H9 (cell line): ENCODE measurements around the gene NOL7. TPM values are rescaled to one million over a fixed set of nuclear protein-coding genes. Genes with fewer than 3 reads are reported as not detected.

Experiments
- DNase-seq: peaks from one replicate; pipeline ENCODE4 v3.0.0-alpha.2; 2017
- H2AFZ ChIP-seq: one replicate; pipeline ENCODE4 v1.6.1; 2013; ENCODE audit warnings: mild to moderate bottlenecking, low read length, control low read depth, moderate library complexity
- H2AK5ac ChIP-seq: 2 replicates; pipeline ENCODE4 v1.6.1; 2013; ENCODE audit warnings: low read length, control low read depth, mixed read lengths; ENCODE audit not compliant: insufficient read length
- H2BK120ac ChIP-seq: one replicate; pipeline ENCODE4 v1.6.1; 2013; ENCODE audit warnings: low read depth, mild to moderate bottlenecking, low read length, control low read depth, inconsistent platforms; ENCODE audit not compliant: poor library complexity, severe bottlenecking
- H2BK12ac ChIP-seq: 2 replicates; pipeline ENCODE4 v1.6.1; 2013; ENCODE audit warnings: low read length, control low read depth, mixed read lengths, low read depth; ENCODE audit not compliant: insufficient read length
- H2BK15ac ChIP-seq: 2 replicates; pipeline ENCODE4 v1.6.1; 2013; ENCODE audit warnings: low read depth, low read length, control low read depth
- H2BK20ac ChIP-seq: one replicate; pipeline ENCODE4 v1.6.1; 2013; ENCODE audit warnings: low read depth, mild to moderate bottlenecking, low read length, control low read depth, inconsistent platforms; ENCODE audit not compliant: poor library complexity, severe bottlenecking
- H2BK5ac ChIP-seq: 2 replicates; pipeline ENCODE4 v1.6.1; 2013; ENCODE audit warnings: low read length, control low read depth, mixed read lengths; ENCODE audit not compliant: insufficient read length
- H3K14ac ChIP-seq: 2 replicates; pipeline ENCODE4 v1.6.1; 2013; ENCODE audit warnings: low read length, control low read depth; ENCODE audit not compliant: insufficient read depth
- H3K18ac ChIP-seq: 2 replicates; pipeline ENCODE4 v1.6.1; 2013; ENCODE audit warnings: low read depth, mild to moderate bottlenecking, mixed read lengths, low read length, control low read depth; ENCODE audit not compliant: insufficient read length
- H3K23ac ChIP-seq: 2 replicates; pipeline ENCODE4 v1.6.1; 2013; ENCODE audit warnings: low read length, control low read depth, mixed read lengths, low read depth; ENCODE audit not compliant: insufficient read length
- H3K23me2 ChIP-seq: 2 replicates; pipeline ENCODE4 v1.6.1; 2013; ENCODE audit warnings: low read depth, mild to moderate bottlenecking, mixed read lengths, low read length, control low read depth; ENCODE audit not compliant: insufficient read length, poor library complexity, severe bottlenecking
- H3K27ac ChIP-seq: 2 replicates; pipeline ENCODE4 v1.5.1; 2013; ENCODE audit warnings: low read length, control low read depth, mixed read lengths, low read depth; ENCODE audit not compliant: insufficient read length
- H3K27me3 ChIP-seq: 2 replicates; pipeline ENCODE4 v1.6.1; 2013; ENCODE audit warnings: low read length, control low read depth, inconsistent platforms; ENCODE audit not compliant: insufficient read depth
- H3K4ac ChIP-seq: 2 replicates; pipeline ENCODE4 v1.6.1; 2013; ENCODE audit warnings: low read depth, mild to moderate bottlenecking, control low read depth, inconsistent platforms, low read length, moderate library complexity
- H3K4me1 ChIP-seq: 2 replicates; pipeline ENCODE4 v1.6.1; 2013; ENCODE audit warnings: low read length, control low read depth, inconsistent platforms; ENCODE audit not compliant: insufficient read depth
- H3K4me2 ChIP-seq: 2 replicates; pipeline ENCODE4 v1.6.1; 2013; ENCODE audit warnings: low read length, control low read depth, mixed read lengths; ENCODE audit not compliant: insufficient read length, insufficient read depth
- H3K56ac ChIP-seq: 2 replicates; pipeline ENCODE4 v1.6.1; 2013; ENCODE audit warnings: low read depth, mild to moderate bottlenecking, mixed read lengths, low read length, control low read depth; ENCODE audit not compliant: insufficient read length
- H3K79me1 ChIP-seq: 2 replicates; pipeline ENCODE4 v1.6.1; 2013; ENCODE audit warnings: low read depth, mild to moderate bottlenecking, moderate library complexity, low read length, control low read depth, inconsistent platforms; ENCODE audit not compliant: insufficient read depth, poor library complexity, severe bottlenecking
- H3K79me2 ChIP-seq: 2 replicates; pipeline ENCODE4 v1.6.1; 2013; ENCODE audit warnings: low read length, control low read depth, inconsistent platforms; ENCODE audit not compliant: insufficient read depth
- H3K9ac ChIP-seq: 2 replicates; pipeline ENCODE4 v1.6.1; 2013; ENCODE audit warnings: low read length, control low read depth, mixed read lengths; ENCODE audit not compliant: insufficient read length; ENCODE audit errors: extremely low read depth
- H3K9me3 ChIP-seq: one replicate; pipeline ENCODE4 v1.6.1; 2013; ENCODE audit warnings: low read depth, low read length, inconsistent platforms; ENCODE audit not compliant: control insufficient read depth
- H3T11ph ChIP-seq: one replicate; pipeline ENCODE4 v1.6.1; 2013; ENCODE audit warnings: mild to moderate bottlenecking, low read length, control low read depth, inconsistent platforms
- H4K20me1 ChIP-seq: one replicate; pipeline ENCODE4 v1.6.1; 2013; ENCODE audit not compliant: control insufficient read depth, insufficient read length, insufficient read depth
- H4K5ac ChIP-seq: 2 replicates; pipeline ENCODE4 v1.6.1; 2013; ENCODE audit warnings: low read depth, mild to moderate bottlenecking, mixed read lengths, low read length, control low read depth; ENCODE audit not compliant: insufficient read length
- H4K8ac ChIP-seq: replicated peaks from 2 replicates; pipeline ENCODE4 v1.6.1; 2013; ENCODE audit warnings: low read length, control low read depth, mixed read lengths, low read depth; ENCODE audit not compliant: insufficient read length
- H4K91ac ChIP-seq: 2 replicates; pipeline ENCODE4 v1.6.1; 2013; ENCODE audit warnings: low read depth, mild to moderate bottlenecking, moderate library complexity, mixed read lengths, low read length, control low read depth; ENCODE audit not compliant: insufficient read length
- H3K27ac Mint-ChIP-seq, 3 experiments: 2 replicates in 2 of 3; 3 replicates in 1 of 3; pipeline ENCODE4 v1.8.0; 2020 to 2021; ENCODE audit warnings: mixed read lengths in 3 of 3, mild to moderate bottlenecking in 1 of 3, moderate library complexity in 1 of 3
- H3K27me3 Mint-ChIP-seq: 2 replicates; pipeline ENCODE4 v1.8.0; 2021; ENCODE audit warnings: low read depth, mild to moderate bottlenecking, moderate library complexity, mixed read lengths
- H3K36me3 Mint-ChIP-seq, 3 experiments: 2 replicates in 2 of 3; 3 replicates in 1 of 3; pipeline ENCODE4 v1.8.0; 2020 to 2021; ENCODE audit warnings: low read depth in 3 of 3, mixed read lengths in 3 of 3; ENCODE audit not compliant: insufficient read depth in 1 of 3
- H3K4me1 Mint-ChIP-seq, 2 experiments: 2 replicates each; pipeline ENCODE4 v1.8.0; 2020; ENCODE audit warnings: mixed read lengths in 2 of 2
- H3K4me3 Mint-ChIP-seq, 2 experiments: 2 replicates in 1 of 2; 3 replicates in 1 of 2; pipeline ENCODE4 v1.8.0; 2020 to 2021; ENCODE audit warnings: mild to moderate bottlenecking in 2 of 2, mixed read lengths in 2 of 2, moderate library complexity in 1 of 2
- H3K9me3 Mint-ChIP-seq, 2 experiments: 2 replicates in 1 of 2; 3 replicates in 1 of 2; pipeline ENCODE4 v1.8.0; 2020; ENCODE audit warnings: mild to moderate bottlenecking in 2 of 2, mixed read lengths in 2 of 2, moderate library complexity in 1 of 2
- WGBS: extraction: QIAGEN DNeasy Blood & Tissue Kit; methylation state at CpG from one replicate; pipeline ENCODE4 v1.1.7; 2013; ENCODE audit warnings: missing lambda C conversion rate, low lambda C conversion rate, mixed read lengths; ENCODE audit not compliant: insufficient read length; ENCODE audit errors: extremely low coverage; 5-methylcytosine and 5-hydroxymethylcytosine counted together
- total RNA-seq: library from RNA; stranded (reverse); gene quantifications from 2 replicates; pipeline ENCODE4 v1.2.1, GENCODE V29; 2021
- TF ChIP-seq, protein P1 (sequence below): fragments of 200-600 bp; sonication (generic); conservative IDR thresholded peaks from 3 replicates; pipeline ENCODE4 v1.8.0; 2021; ENCODE audit warnings: antibody characterized with exemption, mild to moderate bottlenecking

Gene NOL7
- total RNA-seq, 1 experiment from 2014 or later = 72.1 TPM

DNA sequence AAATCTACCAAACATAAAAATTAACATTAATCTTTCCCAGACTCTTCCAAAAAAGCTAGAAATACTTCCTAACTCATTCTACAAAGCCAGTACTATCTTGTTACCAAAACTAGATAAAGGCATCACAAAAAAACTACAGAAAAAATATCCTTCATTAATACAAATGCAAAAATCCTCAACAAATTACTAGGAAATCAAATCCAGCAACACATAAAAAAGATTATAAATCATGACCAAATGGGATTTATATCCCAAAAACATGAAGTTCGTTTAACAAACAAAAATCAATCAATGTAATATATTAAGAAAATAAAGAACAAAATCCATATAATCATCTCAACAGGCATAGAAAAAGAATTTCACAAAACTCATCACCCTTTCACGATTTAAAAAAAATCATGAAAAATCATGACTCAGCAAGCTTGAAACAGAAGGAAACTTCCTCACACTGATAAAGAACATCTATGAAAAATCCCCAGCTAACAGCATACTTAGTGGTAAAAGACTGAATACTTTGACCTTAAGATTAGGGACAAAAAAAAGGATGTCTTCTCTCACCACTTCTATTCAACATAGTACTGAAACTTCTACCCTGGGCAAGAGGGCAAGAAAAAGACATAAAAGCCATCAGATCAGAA, 53.3 kb downstream of the NOL7 start:
- TF ChIP-seq, protein P1, sequence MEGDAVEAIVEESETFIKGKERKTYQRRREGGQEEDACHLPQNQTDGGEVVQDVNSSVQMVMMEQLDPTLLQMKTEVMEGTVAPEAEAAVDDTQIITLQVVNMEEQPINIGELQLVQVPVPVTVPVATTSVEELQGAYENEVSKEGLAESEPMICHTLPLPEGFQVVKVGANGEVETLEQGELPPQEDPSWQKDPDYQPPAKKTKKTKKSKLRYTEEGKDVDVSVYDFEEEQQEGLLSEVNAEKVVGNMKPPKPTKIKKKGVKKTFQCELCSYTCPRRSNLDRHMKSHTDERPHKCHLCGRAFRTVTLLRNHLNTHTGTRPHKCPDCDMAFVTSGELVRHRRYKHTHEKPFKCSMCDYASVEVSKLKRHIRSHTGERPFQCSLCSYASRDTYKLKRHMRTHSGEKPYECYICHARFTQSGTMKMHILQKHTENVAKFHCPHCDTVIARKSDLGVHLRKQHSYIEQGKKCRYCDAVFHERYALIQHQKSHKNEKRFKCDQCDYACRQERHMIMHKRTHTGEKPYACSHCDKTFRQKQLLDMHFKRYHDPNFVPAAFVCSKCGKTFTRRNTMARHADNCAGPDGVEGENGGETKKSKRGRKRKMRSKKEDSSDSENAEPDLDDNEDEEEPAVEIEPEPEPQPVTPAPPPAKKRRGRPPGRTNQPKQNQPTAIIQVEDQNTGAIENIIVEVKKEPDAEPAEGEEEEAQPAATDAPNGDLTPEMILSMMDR = no peak
- no peak overlapping the region for H4K8ac ChIP-seq
- H3K4ac ChIP-seq = no peak overlapping the region
- no peaks in the 10 kb centered on the region; the same call in 1 of the 2 replicates for H3K4me1 ChIP-seq
- no peak overlapping the region for H2BK20ac ChIP-seq
- H3K4me1 Mint-ChIP-seq = peaks cover 25 to 47% of the 10 kb centered on the region in 2 experiments
- H3K36me3 Mint-ChIP-seq = peaks cover 3 to 11% (median 9%) of the 10 kb centered on the region in 3 experiments; a peak in 4 of 7 replicates
- DNase-seq = no peak
- no peak overlapping the region for H2BK15ac ChIP-seq
- H3K4me2 ChIP-seq = no peak overlapping the region
- no peak overlapping the region for H3K56ac ChIP-seq
- no peak overlapping the region for H2AFZ ChIP-seq
- no peaks in the 10 kb centered on the region for H3K23me2 ChIP-seq
- H2BK120ac ChIP-seq = no peak overlapping the region
- no peak overlapping the region for H3K9ac ChIP-seq
- H3K14ac ChIP-seq = no peak overlapping the region
- no peak overlapping the region for H4K91ac ChIP-seq
- H3K23ac ChIP-seq = no peak overlapping the region
- no peaks in the 10 kb centered on the region for H3K9me3 ChIP-seq
- no peak overlapping the region for H2AK5ac ChIP-seq
- H3K27me3 ChIP-seq = no peaks in the 10 kb centered on the region
- WGBS = no CpG with 5 or more reads among the region's 2 CpGs
- no peaks in the 10 kb centered on the region for H3K27me3 Mint-ChIP-seq
- H3K4me3 Mint-ChIP-seq = no peak overlapping the region
- no peak overlapping the region for H2BK5ac ChIP-seq
- H2BK12ac ChIP-seq = no peak overlapping the region
- H3K27ac Mint-ChIP-seq = peak overlapping the region in 1 of 3 experiments; percentile 74; a peak in 3 of 7 replicates
- H3T11ph ChIP-seq = no peak overlapping the region
- H4K5ac ChIP-seq = no peak overlapping the region
- H3K79me2 ChIP-seq = no peaks in the 10 kb centered on the region; the same call in 1 of the 2 replicates
- H3K79me1 ChIP-seq = no peaks in the 10 kb centered on the region
- no peaks in the 10 kb centered on the region for H4K20me1 ChIP-seq
- no peak overlapping the region for H3K18ac ChIP-seq
- no peak overlapping the region for H3K27ac ChIP-seq
- H3K9me3 Mint-ChIP-seq = peaks cover 4% of the 10 kb centered on the region in 2 experiments; a peak in 3 of 5 replicates
